Fibroblast of the aortic adventitia (primary cell): ENCODE data around the gene MRPL21. TPM values are rescaled to one million over a fixed set of nuclear protein-coding genes. Genes with fewer than 3 reads are reported as not detected.
A peak's percentile ranks its signal among the peaks of the same experiment; 100 is the strongest.

ENCODE experiments used
- DNase-seq: peaks from one replicate; pipeline ENCODE4 v3.0.0-alpha.2; 2010; ENCODE audit warnings: low read depth
- H3K4me3 ChIP-seq: 2 replicates; pipeline ENCODE4 v1.5.1; 2011; ENCODE audit warnings: low read depth, mild to moderate bottlenecking, control low read depth, low read length, moderate library complexity
- CTCF ChIP-seq: IDR thresholded peaks from 2 replicates; pipeline ENCODE4 v1.5.1; 2011; ENCODE audit warnings: mild to moderate bottlenecking, low read length, control low read depth, inconsistent platforms; ENCODE audit not compliant: insufficient read depth
- total RNA-seq: library from RNA; depleted of rRNA; stranded (reverse); fragments of >200 nt; gene quantifications from 2 replicates; pipeline ENCODE4 v1.2.3, GENCODE V29; 2012; ENCODE audit warnings: low replicate concordance

MRPL21 gene
- total RNA-seq, 1 donor = 57.8 TPM

GRCh38 chr11:68930991-68931855, 27.6 kb upstream of the MRPL21 start:
- no peak for DNase-seq
- H3K4me3 ChIP-seq = no peak overlapping the region
- TF ChIP-seq CTCF = no peak

GRCh38 chr11:68929706-68930570, 26.3 kb upstream of the MRPL21 start:
- DNase-seq = no peak
- H3K4me3 ChIP-seq = no peak overlapping the region
- TF ChIP-seq CTCF = no peak

GRCh38 chr11:68929135-68929534, 25.5 kb upstream of the MRPL21 start:
- DNase-seq = no peak
- TF ChIP-seq CTCF = no peak

GRCh38 chr11:68928136-68928880, 24.7 kb upstream of the MRPL21 start:
- no peak overlapping the region for H3K4me3 ChIP-seq
- no peak for TF ChIP-seq CTCF
- peak; percentile 24 for DNase-seq

More at GRCh38 chr11:68929135-68929534, 25.5 kb upstream of the MRPL21 start:
- no peak overlapping the region for H3K4me3 ChIP-seq

GRCh38 chr11:68927280-68928135, 23.9 kb upstream of the MRPL21 start:
- peak; percentile 53 for DNase-seq

More at GRCh38 chr11:68927280-68928135, 23.9 kb upstream of the MRPL21 start:
- no peak for TF ChIP-seq CTCF
- H3K4me3 ChIP-seq = no peak overlapping the region
